ENCODE data around the gene ARSI. TPM values are rescaled to one million over a fixed set of nuclear protein-coding genes. Genes with fewer than 3 reads are reported as not detected.
"Not testable (repeated sequence)": the region's sequence is repeated elsewhere in the genome, so short reads cannot be mapped to it uniquely, and the experiment has no call there.

Gene ARSI
- total RNA-seq, 4 donors from 2014 or later, result 1.6 to 4.5 (median 2.6) TPM

DNA sequence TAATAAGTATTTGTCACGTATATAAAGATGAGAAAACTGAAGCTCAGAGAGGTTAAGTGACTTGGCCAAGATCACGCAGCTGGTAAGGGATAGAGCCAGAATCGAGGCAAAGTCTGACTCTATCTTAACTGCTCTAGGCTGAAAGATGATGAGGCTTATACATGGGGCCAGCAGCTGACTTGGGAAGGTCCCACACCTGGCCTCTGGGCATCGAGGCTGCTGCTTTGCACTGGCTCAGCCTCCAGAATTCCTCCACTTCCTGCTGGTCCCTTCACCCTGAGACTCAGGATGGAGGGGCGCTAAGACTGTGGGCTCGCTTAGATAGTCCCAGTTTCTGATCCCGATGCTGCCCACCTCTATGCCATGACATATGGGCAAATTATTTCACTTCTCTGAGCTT, 48.3 kb downstream of the ARSI start:
- TF ChIP-seq POLR2A (IDR thresholded peaks at IDR 0.05) (no peak), CTCF (IDR thresholded peaks at IDR 0.05) (no peak)
- intact Hi-C loops (cut with DNase I; ENCODE audit: low total_unique reads), result no loop called here
- 83 to 90% methylated on average over 7 of the region's 7 CpGs for WGBS, 2 donors
- no peak overlapping the region for H3K4me3 ChIP-seq (ENCODE audit: low read depth, poor library complexity, severe bottlenecking)
- no peak for DNase-seq (ENCODE audit: low spot score in 2 of 2)

GRCh38 chr5:150253416-150254208, 49.1 kb downstream of the ARSI start:
- intact Hi-C loops (cut with DNase I; ENCODE audit: low total_unique reads), result no loop called here
- no peak for DNase-seq (ENCODE audit: low spot score in 2 of 2)
- TF ChIP-seq CTCF (IDR thresholded peaks at IDR 0.05) (no peak), POLR2A (IDR thresholded peaks at IDR 0.05) (no peak)
- H3K4me3 ChIP-seq (ENCODE audit: low read depth, poor library complexity, severe bottlenecking), result no peak overlapping the region
- 87 to 89% methylated on average over 10 of the region's 10 CpGs for WGBS, 2 donors

- WGBS, 2 donors, result 91 to 92% methylated on average over 6 of the region's 6 CpGs
These were observed 50.2 kb downstream of the ARSI start for GRCh38 chr5:150252489-150252888.

DNA sequence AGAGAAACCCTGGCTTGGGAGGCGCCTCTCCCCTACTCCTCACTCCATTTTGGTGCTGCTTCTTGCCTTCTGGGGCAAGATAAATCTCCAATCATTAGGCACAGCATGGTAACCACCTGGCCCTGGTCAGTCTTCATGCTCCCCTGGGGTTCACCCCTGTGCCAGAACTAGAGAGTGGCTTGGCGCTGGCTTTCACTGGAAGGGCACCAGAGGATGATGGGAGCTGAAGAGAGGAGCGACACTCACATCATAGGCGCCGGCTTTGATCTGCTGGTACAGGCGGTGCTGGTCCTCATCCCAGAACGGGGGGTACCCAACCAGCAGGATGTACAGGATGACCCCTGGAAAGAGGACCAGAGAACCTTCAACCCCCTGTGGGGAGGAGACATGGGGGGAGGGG, 51.2 kb downstream of the ARSI start:
- H3K4me3 ChIP-seq (ENCODE audit: low read depth, poor library complexity, severe bottlenecking), result no peak overlapping the region
- intact Hi-C loops (cut with DNase I; ENCODE audit: low total_unique reads), result no loop called here
- no peak for DNase-seq (ENCODE audit: low spot score in 2 of 2)
- 87 to 88% methylated on average over 7 of the region's 7 CpGs for WGBS, 2 donors
- TF ChIP-seq CTCF (IDR thresholded peaks at IDR 0.05), result no peak
- TF ChIP-seq POLR2A (IDR thresholded peaks at IDR 0.05), result no peak

More at GRCh38 chr5:150252489-150252888, 50.2 kb downstream of the ARSI start:
- H3K4me3 ChIP-seq (ENCODE audit: low read depth, poor library complexity, severe bottlenecking), result no peak overlapping the region
- intact Hi-C loops (cut with DNase I; ENCODE audit: low total_unique reads), result no loop called here
- TF ChIP-seq POLR2A (IDR thresholded peaks at IDR 0.05) (no peak), CTCF (IDR thresholded peaks at IDR 0.05) (no peak)
- no peak for DNase-seq (ENCODE audit: low spot score in 2 of 2)

GRCh38 chr5:150249744-150250143, 53.0 kb downstream of the ARSI start:
- TF ChIP-seq CTCF (IDR thresholded peaks at IDR 0.05), result no peak
- no peak for TF ChIP-seq POLR2A (IDR thresholded peaks at IDR 0.05)
- intact Hi-C loops (cut with DNase I; ENCODE audit: low total_unique reads), result no loop called here
- no peak for DNase-seq (ENCODE audit: low spot score in 2 of 2)
- WGBS, 2 donors, result 89 to 99% methylated on average over 5 of the region's 5 CpGs
- no peak overlapping the region for H3K4me3 ChIP-seq (ENCODE audit: low read depth, poor library complexity, severe bottlenecking)

DNA sequence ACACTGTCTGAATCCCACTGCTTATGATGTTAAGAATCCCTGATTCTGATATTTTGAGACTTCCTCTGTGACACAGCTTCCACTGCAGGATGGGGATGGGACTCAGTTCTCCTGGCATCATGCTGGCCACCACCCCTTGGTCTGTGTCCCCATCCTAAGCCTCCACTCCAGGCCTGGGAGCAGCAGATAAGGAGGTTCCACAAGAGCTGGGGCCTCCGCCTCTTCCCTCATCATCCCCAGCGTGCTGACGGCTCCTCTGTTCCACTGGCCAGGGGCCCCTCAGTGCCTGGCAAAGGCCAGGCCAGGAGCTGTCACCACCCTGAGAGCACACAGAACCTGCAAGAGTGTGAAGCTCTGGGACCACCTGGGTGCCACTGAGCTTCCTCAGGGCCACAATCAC, 53.8 kb downstream of the ARSI start:
- 96 to 100% methylated on average over 3 of the region's 3 CpGs for WGBS, 2 donors
- intact Hi-C loops (cut with DNase I; ENCODE audit: low total_unique reads), result no loop called here
- H3K4me3 ChIP-seq (ENCODE audit: low read depth, poor library complexity, severe bottlenecking), result no peak overlapping the region
- TF ChIP-seq POLR2A (IDR thresholded peaks at IDR 0.05), result no peak
- TF ChIP-seq CTCF (IDR thresholded peaks at IDR 0.05), result no peak
- no peak for DNase-seq (ENCODE audit: low spot score in 2 of 2)

GRCh38 chr5:150248493-150248892, 54.2 kb downstream of the ARSI start:
- H3K4me3 ChIP-seq (ENCODE audit: low read depth, poor library complexity, severe bottlenecking); DNase-seq (ENCODE audit: low spot score in 2 of 2); intact Hi-C loops (cut with DNase I; ENCODE audit: low total_unique reads): not testable (repeated sequence)
- 97% methylated on average over 6 of the region's 6 CpGs for WGBS, 2 donors

Measured in lower leg skin (tissue), 4 donors.